ENCODE data around the gene KRT78.
"Not testable (repeated sequence)": the region's sequence is repeated elsewhere in the genome, so short reads cannot be mapped to it uniquely, and the experiment has no call there.

KRT78 gene

GRCh38 chr12:52871291-52872039, 22.7 kb upstream of the KRT78 start:
- DNase-seq (ENCODE audit: low read depth): no peak

- DNase-seq (ENCODE audit: low read depth): peak; percentile 73
These were observed 21.8 kb upstream of the KRT78 start for GRCh38 chr12:52870361-52871290.

- DNase-seq (ENCODE audit: low read depth): peak; percentile 24
These were observed 18.8 kb upstream of the KRT78 start for GRCh38 chr12:52867642-52868041.

DNA sequence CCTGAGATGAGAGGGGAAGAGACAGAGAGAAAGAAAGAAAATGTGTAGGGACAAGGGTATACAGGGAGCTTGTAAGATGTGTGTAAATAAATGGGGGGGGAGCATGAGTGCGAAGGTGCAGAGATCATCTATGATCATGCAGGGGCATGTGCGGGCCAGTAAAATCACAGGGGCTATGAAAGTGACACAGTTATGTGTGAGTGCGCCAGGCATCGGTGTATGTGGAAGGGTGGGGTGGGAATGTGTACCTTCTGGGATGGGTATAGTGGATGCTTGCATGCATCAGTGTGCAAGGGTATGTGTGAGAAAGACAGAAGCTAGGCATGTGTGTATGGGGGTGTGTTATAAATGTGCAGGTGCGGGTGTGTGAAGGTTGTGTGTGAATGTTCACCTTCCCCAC, 18.4 kb upstream of the KRT78 start:
- no peak for DNase-seq (ENCODE audit: low read depth)

DNA sequence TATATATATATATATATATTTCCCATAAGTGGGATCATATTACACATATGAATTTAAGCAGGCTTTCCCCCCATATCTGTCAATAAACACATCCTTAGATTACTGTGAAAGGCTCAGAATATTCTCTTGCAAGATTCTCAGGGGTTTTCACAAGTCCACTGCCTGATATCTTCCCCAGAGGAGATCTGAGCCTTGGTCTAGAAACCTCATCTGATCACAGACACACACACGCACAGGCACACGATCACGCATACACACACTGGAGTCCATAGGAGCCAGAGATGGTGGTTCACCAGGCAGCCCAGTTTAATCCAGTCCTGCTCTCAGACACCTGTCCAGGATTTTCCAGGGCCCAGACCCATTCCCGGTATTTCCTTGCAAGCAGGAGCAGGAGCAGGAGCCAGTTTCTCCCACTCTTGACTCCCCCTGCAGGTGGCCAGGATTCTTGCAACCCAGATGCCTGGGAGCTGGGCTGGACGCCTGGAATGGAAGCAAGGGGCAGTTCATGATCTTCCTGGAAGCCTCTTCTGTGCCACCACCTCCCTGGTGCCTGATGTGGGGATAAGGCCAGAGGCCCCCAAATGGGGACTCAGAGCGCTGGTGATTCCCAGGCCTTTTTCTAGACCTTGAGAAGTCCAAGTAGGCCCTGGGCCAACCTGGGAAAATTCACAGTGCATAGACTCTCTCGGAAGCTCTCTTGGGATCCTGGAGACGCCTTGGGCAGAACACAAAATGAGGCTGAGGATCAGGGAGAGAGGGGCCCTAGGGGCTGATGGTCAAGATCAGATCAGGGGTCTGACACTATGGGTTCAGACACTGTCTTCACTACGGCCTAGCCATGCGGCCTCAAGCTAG, 16.5 kb upstream of the KRT78 start:
- DNase-seq (ENCODE audit: low read depth): no peak

DNA sequence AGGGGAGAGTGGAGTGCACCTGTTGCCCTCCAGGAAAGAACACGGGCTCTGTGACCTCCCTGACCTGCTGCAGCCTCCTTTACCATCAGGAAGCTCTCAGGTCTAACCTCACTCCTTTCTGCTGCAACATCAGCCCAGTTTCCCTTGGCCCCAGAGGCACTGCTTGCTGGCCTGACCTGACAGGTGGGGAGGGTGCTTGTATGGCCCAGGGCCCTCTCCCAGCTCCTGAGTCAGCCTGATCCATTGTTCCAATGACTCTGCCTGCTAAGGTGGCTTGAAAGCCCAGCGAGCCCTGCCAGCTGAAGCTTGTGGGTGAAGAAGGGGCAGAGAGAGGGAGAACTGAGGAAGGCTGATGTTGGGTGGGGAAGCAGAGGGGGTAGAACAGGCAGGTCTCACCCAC, 13.2 kb upstream of the KRT78 start:
- no peak for DNase-seq (ENCODE audit: low read depth)

- no peak for DNase-seq (ENCODE audit: low read depth)
These were observed 12.7 kb upstream of the KRT78 start for GRCh38 chr12:52861511-52861910.

DNA sequence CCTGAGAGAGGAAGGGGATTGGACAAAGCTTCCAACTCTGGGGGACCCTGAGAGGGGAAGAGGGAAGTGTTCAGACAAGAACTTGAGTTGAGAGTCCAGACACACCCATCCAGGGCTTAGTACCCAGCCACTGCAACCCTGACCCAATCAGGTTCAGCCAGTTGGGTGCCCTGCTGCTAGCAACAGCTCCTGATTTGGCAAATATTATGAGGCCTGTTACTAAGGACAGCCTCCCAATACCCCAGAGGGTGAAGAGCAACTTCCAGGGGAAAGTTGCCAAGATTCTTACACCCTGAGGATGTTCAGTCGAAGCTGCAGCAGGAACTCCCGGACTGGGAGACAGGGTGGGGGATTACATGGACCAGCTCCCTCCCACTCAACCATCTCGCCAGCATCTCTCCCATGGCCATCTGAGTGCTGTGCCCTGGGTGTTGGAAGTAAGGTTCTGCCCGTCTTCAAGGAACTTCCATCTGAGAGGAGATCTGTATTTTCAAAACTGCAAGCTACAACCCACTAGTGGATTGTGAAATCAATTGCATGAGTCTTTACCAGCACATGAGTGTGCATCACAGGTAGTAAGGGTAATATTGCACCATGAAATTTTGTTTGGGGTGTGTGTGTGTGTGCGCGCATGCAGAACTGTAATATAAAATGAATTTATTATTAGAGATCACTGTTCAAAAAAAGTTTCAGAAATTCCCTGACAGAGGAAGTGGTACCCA, 11.5 kb upstream of the KRT78 start:
- DNase-seq (ENCODE audit: low read depth): no peak

DNA sequence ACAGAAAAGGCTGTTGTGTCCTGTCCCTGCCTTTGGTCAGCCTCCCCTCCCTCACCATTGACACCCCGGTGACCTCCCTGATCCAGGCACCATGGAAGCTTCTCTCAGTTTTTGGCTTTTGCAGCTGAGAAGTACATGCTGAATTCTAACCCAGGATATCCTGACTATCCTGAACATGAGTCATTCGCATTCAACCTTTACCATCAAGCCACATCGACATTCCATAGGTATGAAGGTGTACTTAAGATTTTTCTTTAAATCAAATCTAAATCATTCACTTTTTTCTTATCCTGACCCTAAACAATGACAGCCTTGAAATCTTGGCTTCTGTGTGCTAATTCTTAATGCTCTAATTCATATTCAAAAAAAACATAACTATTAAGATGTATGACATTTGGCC, 8.7 kb upstream of the KRT78 start:
- no peak for DNase-seq (ENCODE audit: low read depth)

DNA sequence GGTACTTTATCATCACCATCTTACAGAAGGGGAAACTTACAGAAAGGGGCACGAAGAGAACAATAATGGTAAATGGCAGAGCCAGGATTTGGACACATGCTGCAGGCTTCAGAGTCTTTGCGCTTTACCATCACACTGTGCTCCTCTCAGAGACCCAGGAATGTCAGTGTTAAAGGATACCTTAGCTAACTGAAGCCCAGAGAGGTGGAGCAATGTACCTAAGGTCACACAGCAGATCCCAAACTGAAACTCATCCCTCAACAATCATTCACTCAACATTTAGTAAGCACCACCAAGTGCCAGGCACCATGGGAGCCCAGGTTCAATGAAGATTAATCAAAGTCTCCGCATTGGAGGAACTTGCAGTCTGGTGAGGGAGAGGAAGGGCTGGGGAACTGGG, 8.0 kb upstream of the KRT78 start:
- no peak for DNase-seq (ENCODE audit: low read depth)

DNA sequence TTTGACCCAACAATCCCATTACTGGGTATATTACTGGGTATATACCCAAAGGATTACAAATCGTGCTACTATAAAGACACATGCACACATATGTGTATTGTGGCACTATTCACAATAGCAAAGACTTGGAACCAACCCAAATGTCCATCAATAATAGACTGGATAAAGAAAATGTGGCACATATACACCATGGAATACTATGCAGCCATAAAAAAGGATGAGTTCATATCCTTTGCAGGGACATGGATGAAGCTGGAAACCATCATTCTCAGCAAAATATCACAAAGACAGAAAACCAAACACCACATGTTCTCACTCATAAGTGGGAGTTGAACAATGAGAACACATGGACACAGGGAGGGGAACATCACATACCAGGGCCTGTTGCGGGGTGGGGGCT, 7.3 kb upstream of the KRT78 start:
- not testable (repeated sequence) for DNase-seq (ENCODE audit: low read depth)

DNA sequence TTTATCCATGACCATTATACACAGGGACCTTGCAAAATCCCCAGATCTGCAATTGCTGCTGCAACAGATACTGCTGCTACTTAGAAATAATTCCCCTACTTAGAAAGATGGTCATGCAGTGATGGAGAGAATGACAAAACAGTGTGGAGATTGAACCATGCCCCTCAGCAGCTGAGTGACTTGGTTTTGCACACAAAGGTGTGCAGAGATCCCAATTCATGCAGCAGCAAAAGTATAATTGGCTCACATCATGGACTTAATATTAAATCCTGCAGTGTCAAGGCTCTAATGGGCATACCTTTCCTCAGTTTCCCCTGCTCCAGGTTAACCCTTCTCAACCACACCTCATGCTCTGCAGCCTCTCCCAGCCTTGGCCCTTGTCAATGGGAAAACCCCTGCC, 3.0 kb upstream of the KRT78 start:
- no peak for DNase-seq (ENCODE audit: low read depth)

GRCh38 chr12:52850681-52851080, 1.9 kb upstream of the KRT78 start:
- no peak for DNase-seq (ENCODE audit: low read depth)

DNA sequence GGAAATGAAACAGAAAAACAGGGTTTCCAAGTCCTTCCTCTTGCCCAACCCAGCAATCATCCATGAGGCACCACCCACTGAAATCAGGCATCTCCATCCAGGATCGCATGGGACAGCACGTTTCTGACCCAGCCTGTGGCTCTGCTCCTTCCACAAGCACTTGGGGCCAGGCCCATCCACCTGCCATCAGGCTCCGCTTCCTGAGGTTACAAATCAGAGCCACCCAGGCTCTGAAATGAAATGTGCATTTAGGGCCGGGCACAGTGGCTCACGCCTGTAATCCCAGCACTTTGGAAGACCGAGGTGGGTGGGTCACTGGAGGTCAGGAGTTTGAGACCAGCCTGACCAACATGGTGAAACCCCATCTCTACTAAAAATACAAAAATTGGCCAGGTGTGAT, 717 bp upstream of the KRT78 start:
- DNase-seq (ENCODE audit: low read depth): no peak

DNA sequence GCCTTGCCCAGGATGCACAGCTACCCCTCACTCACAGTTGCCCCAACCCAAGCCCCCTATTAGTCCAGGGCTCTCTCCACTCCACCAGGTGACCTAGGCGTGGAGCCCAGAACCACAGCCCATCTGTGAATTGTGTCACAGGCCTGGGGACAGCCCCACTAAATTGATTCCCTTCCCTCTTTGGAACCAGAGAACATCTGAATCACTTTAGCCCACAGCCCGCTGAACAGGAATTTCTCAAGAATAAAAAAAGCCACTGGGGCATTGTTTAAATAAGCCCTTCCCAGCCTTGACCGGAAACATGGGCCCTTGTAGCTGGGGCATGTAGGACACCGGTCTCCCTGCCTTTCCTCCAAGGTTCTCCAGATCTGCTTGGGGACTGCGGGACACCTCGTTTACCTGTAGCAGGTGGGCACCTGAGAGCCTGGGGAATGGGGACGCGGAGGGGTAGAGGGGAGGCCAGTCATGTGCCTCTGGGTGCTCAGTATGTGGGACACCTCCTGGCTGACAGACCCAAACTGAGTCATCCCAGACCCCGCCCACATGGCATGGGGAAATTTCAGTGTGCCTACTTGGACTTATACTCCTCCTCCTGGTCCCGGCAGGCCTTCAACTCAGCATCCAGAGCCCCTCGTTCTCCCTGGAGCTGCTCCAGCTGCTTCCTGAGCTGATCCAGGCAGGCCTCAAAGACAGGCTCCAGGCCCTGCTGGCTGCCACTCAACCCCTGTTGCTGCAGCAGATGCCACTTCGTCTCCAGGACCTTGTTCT, 1.3 kb downstream of the KRT78 start:
- no peak for DNase-seq (ENCODE audit: low read depth)

GRCh38 chr12:52846356-52846970, 2.3 kb downstream of the KRT78 start:
- DNase-seq (ENCODE audit: low read depth): no peak

DNA sequence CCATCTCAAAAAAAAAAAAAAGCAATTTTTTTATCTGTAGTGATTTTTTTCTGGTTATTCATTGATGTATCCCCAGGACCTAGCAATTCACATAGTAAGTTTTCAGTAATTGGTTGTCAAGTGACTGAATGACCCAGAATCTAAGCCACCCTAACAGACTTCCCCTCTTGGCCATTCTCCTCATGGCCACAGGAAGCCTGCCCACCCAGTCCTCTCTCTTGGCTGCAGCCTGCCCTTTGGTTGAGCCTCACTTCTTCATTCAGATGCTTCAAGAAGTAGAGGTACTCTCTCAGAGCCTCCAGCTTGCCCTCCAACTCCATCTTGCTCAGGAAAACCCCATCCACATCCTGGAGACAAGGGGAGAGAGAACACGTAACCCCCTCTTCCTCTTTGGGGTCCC, 2.8 kb downstream of the KRT78 start:
- DNase-seq (ENCODE audit: low read depth): no peak

- DNase-seq (ENCODE audit: low read depth): no peak
These were observed 4.4 kb downstream of the KRT78 start for GRCh38 chr12:52844386-52844785.

DNA sequence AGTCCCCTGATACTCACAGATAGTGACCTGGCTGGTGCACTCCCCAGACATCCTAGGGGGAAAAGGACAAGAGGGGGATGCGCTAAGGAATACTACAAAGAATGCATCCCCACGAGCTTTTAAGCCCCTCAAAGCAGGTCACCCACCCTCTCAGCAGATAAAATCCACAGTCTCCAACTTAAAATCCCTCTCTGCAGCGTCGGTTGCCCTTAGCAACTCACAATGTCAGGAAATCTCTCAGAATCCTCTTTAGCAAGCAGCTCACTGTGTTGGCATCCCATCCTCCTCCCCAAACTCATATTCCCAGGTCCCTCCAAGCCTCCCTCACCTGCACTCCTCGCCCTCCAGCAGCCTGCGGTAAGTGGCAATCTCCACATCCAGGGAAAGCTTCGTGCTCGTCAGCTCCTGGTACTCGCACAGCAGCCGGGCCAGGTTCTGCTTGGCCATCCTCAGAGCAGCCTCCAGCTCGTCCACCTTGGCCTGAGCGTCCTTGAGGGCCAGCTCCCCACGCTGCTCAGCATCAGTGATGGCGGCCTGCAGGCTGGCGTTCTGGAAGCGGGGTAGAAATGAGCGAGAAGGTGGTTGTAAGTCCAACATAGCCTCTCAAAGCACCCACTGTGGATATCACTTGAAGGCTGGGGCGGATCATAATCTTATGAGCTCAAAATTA, 9.2 kb downstream of the KRT78 start:
- no peak for DNase-seq (ENCODE audit: low read depth)
